Lower lobe of right lung (tissue), 2 donors: ENCODE measurements around the gene KCNQ1. TPM values are rescaled to one million over a fixed set of nuclear protein-coding genes. Genes with fewer than 3 reads are reported as not detected.

Experiments
- ATAC-seq, 2 donors: fragments of 200-7000 bp; cut with Tn5 transposase; one replicate each; pipeline ENCODE4 v1.9.1; 2020 to 2022; ENCODE audit warnings: mild to moderate bottlenecking in 2 of 2, moderate library complexity in 2 of 2
- DNase-seq: peaks from one replicate; pipeline ENCODE4 v3.0.0-alpha.2; 2020
- H3K27ac ChIP-seq: fragments of 200-600 bp; one replicate; pipeline ENCODE4 v1.8.0; 2022
- H3K27me3 ChIP-seq: fragments of 200-600 bp; one replicate; pipeline ENCODE4 v1.8.0; 2022; ENCODE audit warnings: low read depth
- H3K36me3 ChIP-seq: fragments of 200-600 bp; one replicate; pipeline ENCODE4 v1.8.0; 2022; ENCODE audit warnings: mild to moderate bottlenecking
- H3K4me1 ChIP-seq: fragments of 200-600 bp; one replicate; pipeline ENCODE4 v1.8.0; 2022
- H3K4me3 ChIP-seq: fragments of 200-600 bp; one replicate; pipeline ENCODE4 v1.8.0; 2022; ENCODE audit warnings: mild to moderate bottlenecking
- H3K9me3 ChIP-seq: fragments of 200-600 bp; one replicate; pipeline ENCODE4 v1.8.0; 2022
- CTCF ChIP-seq: fragments of 200-600 bp; IDR thresholded peaks from one replicate; pipeline ENCODE4 v1.8.0; 2022; ENCODE audit warnings: antibody characterized with exemption, mild to moderate bottlenecking
- intact Hi-C: fragments of 100-400 bp; cut with DNase I; formaldehyde crosslinking; loops from one replicate; pipeline ENCODE4 v1.11.0; 2022
- total RNA-seq: library from RNA; stranded (reverse); fragmentation: NEBNext Ultra II Directional; extraction: Animal tissue kit (Norgen Biotek cat#: 25700); gene quantifications from one replicate; pipeline ENCODE4 v1.2.1, GENCODE V29; 2021
- donor health status: DM: no; HTN: yes; CAD: no; lungs with severe emphysema.

Gene KCNQ1
- total RNA-seq, 1 donor from 2014 or later: 51.0 TPM

- DNase-seq (no peak), ATAC-seq (no peak)
- H3K4me1 ChIP-seq: peaks cover 30% of the 10 kb centered on the region
- intact Hi-C loops: no loop called here
- no peaks in the 10 kb centered on the region for H3K27me3 ChIP-seq
- H3K9me3 ChIP-seq: no peaks in the 10 kb centered on the region
- no peak overlapping the region for H3K4me3 ChIP-seq
- peaks cover 6% of the 10 kb centered on the region for H3K36me3 ChIP-seq
- no peak overlapping the region for H3K27ac ChIP-seq
- TF ChIP-seq CTCF: no peak
Observed at GRCh38 chr11:2685566-2686359, 241.0 kb downstream of the KCNQ1 start.

- intact Hi-C loops: no loop called here
- Histone ChIP-seq H3K27me3 (no peaks in the 10 kb centered on the region), H3K4me3 (no peak overlapping the region), H3K9me3 (no peaks in the 10 kb centered on the region), H3K27ac (no peak overlapping the region), H3K36me3 (peaks cover 6% of the 10 kb centered on the region), H3K4me1 (peaks cover 30% of the 10 kb centered on the region)
- no peak for TF ChIP-seq CTCF
- ATAC-seq (no peak), DNase-seq (no peak)
Observed at GRCh38 chr11:2686360-2687222, 241.8 kb downstream of the KCNQ1 start.

DNA sequence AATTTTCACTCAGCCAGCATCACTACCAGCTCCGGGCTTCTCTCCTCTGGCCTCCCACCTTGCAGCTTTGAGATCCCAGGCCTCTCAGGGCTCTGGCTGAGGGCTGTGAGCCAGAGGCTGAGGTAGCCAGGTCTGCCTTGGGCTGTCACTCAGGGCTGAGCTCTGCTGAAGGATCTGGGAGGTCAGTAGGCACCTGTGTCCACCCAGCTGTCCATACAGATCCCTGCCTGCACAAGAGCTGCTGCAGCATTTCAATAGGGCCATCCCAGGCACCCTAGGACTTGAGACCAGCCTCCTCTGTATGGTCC is 242.4 kb downstream of the KCNQ1 start:
- no peak for ATAC-seq
- Histone ChIP-seq H3K9me3 (no peaks in the 10 kb centered on the region), H3K4me1 (peaks cover 30% of the 10 kb centered on the region), H3K4me3 (no peak overlapping the region), H3K27ac (no peak overlapping the region), H3K36me3 (peaks cover 6% of the 10 kb centered on the region), H3K27me3 (no peaks in the 10 kb centered on the region)
- no peak for TF ChIP-seq CTCF
- intact Hi-C loops: no loop called here
- no peak for DNase-seq

DNA sequence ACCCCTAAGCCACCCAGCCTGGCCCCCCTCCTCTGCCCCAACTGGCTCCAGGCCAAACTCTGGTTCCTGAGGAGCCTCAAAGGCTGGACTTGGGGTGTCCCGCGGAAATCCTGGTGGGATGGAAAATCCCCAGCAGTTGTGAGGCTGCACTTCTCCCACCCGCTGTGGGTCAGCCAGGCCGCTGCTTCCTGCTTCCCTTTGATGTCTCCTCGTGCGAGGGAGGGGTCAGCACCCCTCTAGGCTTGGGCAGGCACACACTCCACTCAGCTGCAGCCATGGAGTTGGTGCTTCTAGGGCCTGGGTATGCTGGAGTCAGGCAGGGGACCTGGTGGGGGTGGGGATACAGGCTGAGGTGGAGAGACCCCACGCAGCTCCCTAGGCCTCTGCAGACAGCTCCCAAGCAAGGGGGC is 243.0 kb downstream of the KCNQ1 start:
- Histone ChIP-seq H3K27me3 (no peaks in the 10 kb centered on the region), H3K9me3 (no peaks in the 10 kb centered on the region), H3K4me3 (no peak overlapping the region), H3K36me3 (peaks cover 6% of the 10 kb centered on the region), H3K4me1 (peaks cover 35% of the 10 kb centered on the region), H3K27ac (no peak overlapping the region)
- TF ChIP-seq CTCF: no peak
- ATAC-seq: no peak
- intact Hi-C loops: no loop called here
- DNase-seq: no peak

DNA sequence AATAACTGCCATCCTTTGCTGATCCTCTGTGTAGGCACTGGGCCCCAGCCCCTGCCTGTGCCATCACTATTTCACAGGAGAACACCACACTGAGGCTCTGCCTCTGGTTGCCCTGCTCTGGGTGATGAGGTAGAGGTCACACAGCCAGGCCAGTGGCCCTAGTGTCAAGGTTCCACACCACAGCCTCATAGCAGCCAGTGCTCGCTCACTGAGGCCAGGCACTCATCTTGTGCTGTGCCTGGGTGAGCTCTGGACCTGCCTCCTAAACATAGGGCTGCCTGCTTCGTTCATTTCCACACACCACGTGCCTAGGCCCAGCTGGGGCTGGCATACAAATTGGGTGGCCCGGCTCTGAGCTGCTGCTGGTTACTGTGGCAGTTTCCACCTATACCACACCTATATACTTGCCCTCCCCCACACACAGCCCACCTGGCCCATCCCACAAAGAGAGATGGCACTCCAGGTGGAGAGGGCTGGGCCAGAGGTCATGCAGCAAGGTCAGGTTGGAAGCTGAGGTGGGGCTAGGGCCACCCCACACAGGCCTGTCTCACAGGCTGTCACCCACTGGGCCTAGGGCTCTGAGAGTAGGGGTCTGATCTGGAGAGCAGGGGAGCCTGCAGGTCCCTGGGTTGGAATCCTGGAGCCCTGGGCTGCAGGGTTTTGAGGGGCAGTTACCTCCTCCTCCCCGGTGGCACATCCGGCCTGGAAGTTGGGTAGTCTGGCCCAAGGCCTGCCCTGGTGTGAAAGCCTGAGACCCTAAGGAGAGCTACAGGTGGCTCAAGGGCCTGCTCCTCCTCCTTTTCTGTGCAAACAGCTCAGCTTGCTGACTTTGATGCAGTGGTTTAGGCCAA is 243.8 kb downstream of the KCNQ1 start:
- ATAC-seq (no peak), DNase-seq (no peak)
- H3K4me1 ChIP-seq: peaks cover 44% of the 10 kb centered on the region
- no peaks in the 10 kb centered on the region for H3K9me3 ChIP-seq
- no peak overlapping the region for H3K4me3 ChIP-seq
- no peak overlapping the region for H3K27ac ChIP-seq
- intact Hi-C loops: no loop called here
- peaks cover 6% of the 10 kb centered on the region for H3K36me3 ChIP-seq
- no peaks in the 10 kb centered on the region for H3K27me3 ChIP-seq
- TF ChIP-seq CTCF: no peak
